SK-N-SH (cell line): ENCODE measurements around the gene RABEP2. TPM values are rescaled to one million over a fixed set of nuclear protein-coding genes. Genes with fewer than 3 reads are reported as not detected.
A peak's percentile ranks its signal among the peaks of the same experiment; 100 is the strongest.

ENCODE experiments used
- CTCF ChIA-PET: fragments of 300-600, 350-600 bp; formaldehyde crosslinking; extraction: SDS; loops from one replicate; lab custom pipeline; 2021; lab: Yijun Ruan, JAX
- POLR2A ChIA-PET: fragments of 350-600 bp; sonication (Branson Sonifier 250); formaldehyde crosslinking; extraction: SDS; loops from one replicate; lab custom pipeline; 2020; ENCODE audit warnings: antibody characterized with exemption, inconsistent platforms; lab: Yijun Ruan, JAX
- DNase-seq: peaks from one replicate; pipeline ENCODE4 v3.0.0; 2012
- H2AFZ ChIP-seq: fragments of 200-600 bp; sonication (generic); 2 replicates; pipeline ENCODE4 v1.8.1; 2016; ENCODE audit warnings: antibody characterized with exemption, mild to moderate bottlenecking, low read depth
- H3F3A ChIP-seq: fragments of 200-600 bp; sonication (generic); replicated peaks from 2 replicates; pipeline ENCODE3; 2016; ENCODE audit warnings: antibody characterized with exemption, mild to moderate bottlenecking; ENCODE audit not compliant: insufficient read depth
- H3K27ac ChIP-seq, 2 experiments: fragments of 200-500 bp in 1 of 2; fragments of 200-600 bp in 1 of 2; sonication (Bioruptor generic) in 1 of 2; sonication (generic), shearing (Covaris generic) in 1 of 2; 2 replicates each; pipeline versions ENCODE4 v1.5.1 to v1.6.1; 2014 to 2016; ENCODE audit warnings: low read depth in 2 of 2, inconsistent platforms in 1 of 2, low read length in 1 of 2, mild to moderate bottlenecking in 1 of 2, mixed read lengths in 1 of 2
- H3K27me3 ChIP-seq: fragments of 200-600 bp; sonication (generic), shearing (Covaris generic); 2 replicates; pipeline ENCODE4 v1.6.1; 2016; ENCODE audit warnings: mixed run types; ENCODE audit not compliant: insufficient read depth
- H3K36me3 ChIP-seq, 2 experiments: fragments of 200-500 bp in 1 of 2; fragments of 200-600 bp in 1 of 2; sonication (Bioruptor generic) in 1 of 2; sonication (generic) in 1 of 2; replicated peaks in 1 of 2; 2 replicates each; pipeline versions ENCODE3 to v1.5.1; 2014 to 2016; ENCODE audit warnings: low read length in 1 of 2, mild to moderate bottlenecking in 1 of 2; ENCODE audit not compliant: insufficient read depth in 2 of 2, control insufficient read depth in 1 of 2
- H3K4me1 ChIP-seq, 2 experiments: fragments of 200-500 bp in 1 of 2; fragments of 200-600 bp in 1 of 2; sonication (Bioruptor generic) in 1 of 2; sonication (generic), shearing (Covaris generic) in 1 of 2; 2 replicates each; pipeline versions ENCODE4 v1.5.1 to v1.6.1; 2014 to 2016; ENCODE audit warnings: low read depth in 1 of 2, low read length in 1 of 2, mixed run types in 1 of 2; ENCODE audit not compliant: insufficient read depth in 2 of 2, control insufficient read depth in 1 of 2
- H3K4me2 ChIP-seq: fragments of 200-600 bp; sonication (generic), shearing (Covaris generic); 2 replicates; pipeline ENCODE4 v1.6.1; 2017; ENCODE audit warnings: mixed run types
- H3K4me3 ChIP-seq, 2 experiments: fragments of 200-500 bp in 1 of 2; fragments of 200-600 bp in 1 of 2; sonication (Bioruptor generic) in 1 of 2; sonication (generic), shearing (Covaris generic) in 1 of 2; 2 replicates each; pipeline versions ENCODE4 v1.5.1 to v1.8.1; 2014 to 2016; ENCODE audit warnings: low read depth in 2 of 2, inconsistent platforms in 1 of 2, low read length in 1 of 2, mild to moderate bottlenecking in 1 of 2, mixed read lengths in 1 of 2, moderate library complexity in 1 of 2
- H3K79me2 ChIP-seq: fragments of 200-600 bp; sonication (generic); 2 replicates; pipeline ENCODE4 v1.8.1; 2017; ENCODE audit warnings: mild to moderate bottlenecking; ENCODE audit not compliant: insufficient read depth
- H3K9ac ChIP-seq: fragments of 200-600 bp; sonication (generic); 2 replicates; pipeline ENCODE4 v1.6.1; 2017; ENCODE audit warnings: mixed run types
- H3K9me2 ChIP-seq: fragments of 200-600 bp; sonication (generic); 2 replicates; pipeline ENCODE4 v1.6.1; 2017; ENCODE audit warnings: mixed run types
- H3K9me3 ChIP-seq: fragments of 200-600 bp; sonication (generic); 2 replicates; pipeline ENCODE4 v1.6.1; 2017; ENCODE audit warnings: mixed run types, mild to moderate bottlenecking, moderate library complexity
- H4K20me1 ChIP-seq: fragments of 200-600 bp; sonication (generic); 2 replicates; pipeline ENCODE4 v1.6.1; 2017; ENCODE audit warnings: mild to moderate bottlenecking, mixed run types; ENCODE audit not compliant: insufficient read depth
- EZH2phosphoT487 ChIP-seq: fragments of 200-600 bp; sonication (generic); IDR thresholded peaks from 2 replicates; pipeline ENCODE4 v1.6.1; 2017; ENCODE audit warnings: low read depth, mixed run types, mild to moderate bottlenecking, antibody characterized with exemption, moderate library complexity, borderline replicate concordance
- POLR2AphosphoS5 ChIP-seq: IDR thresholded peaks from 2 replicates; pipeline ENCODE4 v1.6.1; 2012; ENCODE audit warnings: low read depth, low read length
- TAF1 ChIP-seq: IDR thresholded peaks from 2 replicates; pipeline ENCODE4 v1.6.1; 2012; ENCODE audit warnings: low read depth, mild to moderate bottlenecking, low read length, moderate library complexity, borderline replicate concordance
- WGBS: methylation state at CpG from one replicate; pipeline ENCODE4 v1.1.6; 2017; ENCODE audit warnings: low lambda C conversion rate; 5-methylcytosine and 5-hydroxymethylcytosine counted together
- polyA plus RNA-seq, 3 experiments: library from polyadenylated mRNA; depleted of rRNA; stranded (reverse); fragments of >200 nt; gene quantifications; 2 replicates each; pipeline ENCODE4 v1.2.3, GENCODE V29; 2012
- small RNA-seq, 7 experiments: library from RNA; depleted of rRNA; stranded (forward); fragments of <200 nt; gene quantifications; one replicate each; pipeline ENCODE3, GENCODE V24; 2012

The RABEP2 gene
- polyA plus RNA-seq, 1 of the 3 experiments (the other 2 are of a cell fraction), result 46.1 TPM

GRCh38 chr16:28858421-28858820, 66.6 kb downstream of the RABEP2 start:
- WGBS, result 88% methylated on average over 8 of the region's 8 CpGs

More at GRCh38 chr16:28858421-28858820, 66.6 kb downstream of the RABEP2 start:
- TF ChIP-seq EZH2phosphoT487 (no peak), TAF1 (no peak), POLR2AphosphoS5 (no peak)
- Histone ChIP-seq H3K27me3 (no peaks in the 10 kb centered on the region), H3K4me1 (peaks cover 0 to 7% of the 10 kb centered on the region in 2 experiments; a peak in 3 of 4 replicates), H4K20me1 (no peaks in the 10 kb centered on the region), H3K9ac (no peak overlapping the region), H3K27ac (peak overlapping the region in 1 of 2 experiments; percentile 15; a peak in 1 of 4 replicates), H3K79me2 (peaks cover 28% of the 10 kb centered on the region), H3K4me2 (no peak overlapping the region), H3K36me3 (no peaks in the 10 kb centered on the region), H3F3A (peaks cover 10% of the 10 kb centered on the region), H3K9me3 (no peaks in the 10 kb centered on the region), H3K9me2 (no peaks in the 10 kb centered on the region), H2AFZ (no peak overlapping the region), H3K4me3 (no peak overlapping the region)
- CTCF ChIA-PET, result no interaction called here
- no peak for DNase-seq
- POLR2A ChIA-PET, result interaction anchor here (1.0 kb wide), 1 partner anchor 11 kb away, joined by 3 read pairs; no protein-coding TSS in a partner anchor

Small RNA genes lying within 50 kb of the gene (small RNA-seq; reads per million reads assigned to genes)
- 0 reads per million in 7 experiments for gene RF00416

Other genes with a start within 250 kb of the RABEP2 start
- gene EIF3C, start 213.8 kb downstream of the RABEP2 start, polyA plus RNA-seq (2012; rRNA removed), result 399 and 488 TPM in 2 replicates
- gene NPIPB9, start 173.5 kb downstream of the RABEP2 start, polyA plus RNA-seq (2012; rRNA removed), result 0.74 and 0.84 TPM in 2 replicates
- gene ATXN2L, start 102.2 kb downstream of the RABEP2 start, polyA plus RNA-seq (2012; rRNA removed), result 21.5 and 39.2 TPM in 2 replicates
- 300 and 358 TPM in 2 replicates for gene TUFM, start 78.9 kb downstream of the RABEP2 start, polyA plus RNA-seq (2012; rRNA removed)
- 59.8 and 71.1 TPM in 2 replicates for gene SH2B1, start 61.4 kb downstream of the RABEP2 start, polyA plus RNA-seq (2012; rRNA removed)
- 3.0 and 3.3 TPM in 2 replicates for gene ATP2A1, start 46.8 kb downstream of the RABEP2 start, polyA plus RNA-seq (2012; rRNA removed)
- gene CD19, start 6.7 kb upstream of the RABEP2 start, polyA plus RNA-seq (2012; rRNA removed), result not detected in 2 replicates
- 41.9 and 56.1 TPM in 2 replicates for gene NFATC2IP, start 25.7 kb upstream of the RABEP2 start, polyA plus RNA-seq (2012; rRNA removed)
- 24.8 and 41.1 TPM in 2 replicates for gene SPNS1, start 49.5 kb upstream of the RABEP2 start, polyA plus RNA-seq (2012; rRNA removed)
- gene LAT, start 59.8 kb upstream of the RABEP2 start, polyA plus RNA-seq (2012; rRNA removed), result 8.0 and 8.6 TPM in 2 replicates